SW480 (cell line): ENCODE data around the gene LDLR.
"Not testable (repeated sequence)": the region's sequence is repeated elsewhere in the genome, so short reads cannot be mapped to it uniquely, and the experiment has no call there.

Experiments used
- DNase-seq: peaks from one replicate; pipeline ENCODE4 v3.0.0-alpha.2; 2016; ENCODE audit warnings: low spot score

The LDLR gene

GRCh38 chr19:11106477-11106876 lies 17.2 kb downstream of the LDLR start:
- DNase-seq = no peak

- DNase-seq = no peak
Observed at GRCh38 chr19:11108746-11109145, 19.5 kb downstream of the LDLR start.

- DNase-seq = no peak
Observed at GRCh38 chr19:11111117-11111770, 22.0 kb downstream of the LDLR start.

DNA sequence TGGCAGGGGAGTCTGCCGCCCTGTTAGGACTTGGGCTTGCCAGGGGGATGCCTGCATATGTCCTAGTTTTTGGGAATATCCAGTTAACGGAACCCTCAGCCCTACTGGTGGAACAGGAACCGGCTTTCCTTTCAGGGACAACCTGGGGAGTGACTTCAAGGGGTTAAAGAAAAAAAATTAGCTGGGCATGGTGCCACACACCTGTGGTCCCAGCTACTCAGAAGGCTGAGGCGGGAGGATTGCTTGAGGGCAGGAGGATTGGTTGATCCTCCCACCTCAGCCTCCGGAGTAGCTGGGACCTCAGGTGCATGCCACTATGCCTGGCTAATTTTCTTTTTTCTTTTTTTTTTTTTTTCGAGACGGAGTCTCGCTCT lies 22.5 kb downstream of the LDLR start:
- DNase-seq = no peak

DNA sequence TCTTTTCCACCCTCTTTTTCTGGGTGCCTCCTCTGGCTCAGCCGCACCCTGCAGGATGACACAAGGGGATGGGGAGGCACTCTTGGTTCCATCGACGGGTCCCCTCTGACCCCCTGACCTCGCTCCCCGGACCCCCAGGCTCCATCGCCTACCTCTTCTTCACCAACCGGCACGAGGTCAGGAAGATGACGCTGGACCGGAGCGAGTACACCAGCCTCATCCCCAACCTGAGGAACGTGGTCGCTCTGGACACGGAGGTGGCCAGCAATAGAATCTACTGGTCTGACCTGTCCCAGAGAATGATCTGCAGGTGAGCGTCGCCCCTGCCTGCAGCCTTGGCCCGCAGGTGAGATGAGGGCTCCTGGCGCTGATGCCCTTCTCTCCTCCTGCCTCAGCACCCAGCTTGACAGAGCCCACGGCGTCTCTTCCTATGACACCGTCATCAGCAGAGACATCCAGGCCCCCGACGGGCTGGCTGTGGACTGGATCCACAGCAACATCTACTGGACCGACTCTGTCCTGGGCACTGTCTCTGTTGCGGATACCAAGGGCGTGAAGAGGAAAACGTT lies 24.0 kb downstream of the LDLR start:
- DNase-seq = no peak

GRCh38 chr19:11115042-11115441 lies 25.8 kb downstream of the LDLR start:
- no peak for DNase-seq

DNA sequence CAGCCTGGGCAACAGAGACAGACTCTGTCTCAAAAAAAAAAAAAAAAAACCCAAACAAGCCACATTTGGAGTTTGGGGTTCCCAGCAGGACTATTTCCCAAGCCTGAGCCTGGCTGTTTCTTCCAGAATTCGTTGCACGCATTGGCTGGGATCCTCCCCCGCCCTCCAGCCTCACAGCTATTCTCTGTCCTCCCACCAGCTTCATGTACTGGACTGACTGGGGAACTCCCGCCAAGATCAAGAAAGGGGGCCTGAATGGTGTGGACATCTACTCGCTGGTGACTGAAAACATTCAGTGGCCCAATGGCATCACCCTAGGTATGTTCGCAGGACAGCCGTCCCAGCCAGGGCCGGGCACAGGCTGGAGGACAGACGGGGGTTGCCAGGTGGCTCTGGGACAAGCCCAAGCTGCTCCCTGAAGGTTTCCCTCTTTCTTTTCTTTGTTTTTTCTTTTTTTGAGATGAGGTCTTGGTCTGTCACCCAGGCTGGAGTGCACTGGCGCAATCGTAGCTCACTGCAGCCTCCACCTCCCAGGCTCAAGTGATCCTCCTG lies 26.7 kb downstream of the LDLR start:
- no peak for DNase-seq

DNA sequence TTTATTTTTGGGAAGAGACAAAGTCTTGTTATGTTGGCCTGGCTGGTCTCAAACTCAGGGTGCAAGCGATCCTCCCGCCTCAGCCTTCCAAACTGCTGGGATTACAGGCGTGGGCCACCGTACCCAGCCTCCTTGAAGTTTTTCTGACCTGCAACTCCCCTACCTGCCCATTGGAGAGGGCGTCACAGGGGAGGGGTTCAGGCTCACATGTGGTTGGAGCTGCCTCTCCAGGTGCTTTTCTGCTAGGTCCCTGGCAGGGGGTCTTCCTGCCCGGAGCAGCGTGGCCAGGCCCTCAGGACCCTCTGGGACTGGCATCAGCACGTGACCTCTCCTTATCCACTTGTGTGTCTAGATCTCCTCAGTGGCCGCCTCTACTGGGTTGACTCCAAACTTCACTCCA lies 27.2 kb downstream of the LDLR start:
- DNase-seq = no peak

- DNase-seq = not testable (repeated sequence)
Observed at GRCh38 chr19:11121963-11122362, 32.7 kb downstream of the LDLR start.

DNA sequence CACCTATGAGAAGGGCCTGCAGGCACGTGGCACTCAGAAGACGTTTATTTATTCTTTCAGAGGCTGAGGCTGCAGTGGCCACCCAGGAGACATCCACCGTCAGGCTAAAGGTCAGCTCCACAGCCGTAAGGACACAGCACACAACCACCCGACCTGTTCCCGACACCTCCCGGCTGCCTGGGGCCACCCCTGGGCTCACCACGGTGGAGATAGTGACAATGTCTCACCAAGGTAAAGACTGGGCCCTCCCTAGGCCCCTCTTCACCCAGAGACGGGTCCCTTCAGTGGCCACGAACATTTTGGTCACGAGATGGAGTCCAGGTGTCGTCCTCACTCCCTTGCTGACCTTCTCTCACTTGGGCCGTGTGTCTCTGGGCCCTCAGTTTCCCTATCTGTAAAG lies 33.9 kb downstream of the LDLR start:
- no peak for DNase-seq

DNA sequence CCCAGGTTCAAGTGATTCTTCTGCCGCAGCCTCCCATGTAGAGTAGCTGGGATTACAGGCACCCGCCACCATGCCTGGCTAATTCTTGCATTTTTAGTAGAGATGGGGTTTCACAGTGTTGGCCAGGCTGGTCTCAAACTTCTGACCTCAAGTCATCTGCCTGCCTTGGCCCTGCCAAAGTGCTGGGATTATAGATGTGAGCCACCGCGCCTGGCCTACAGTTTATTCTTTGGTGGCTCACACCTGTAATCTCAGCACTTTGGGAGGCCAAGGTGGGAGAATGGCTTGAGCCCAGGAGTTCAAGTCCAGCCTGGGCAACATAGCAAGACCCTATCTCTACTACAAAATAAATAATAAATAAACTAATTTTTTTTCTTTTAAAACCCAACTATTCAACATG lies 34.9 kb downstream of the LDLR start:
- not testable (repeated sequence) for DNase-seq

- DNase-seq = peak; percentile 41
Observed at GRCh38 chr19:11125994-11126685, 36.9 kb downstream of the LDLR start.

GRCh38 chr19:11127905-11128304 lies 38.6 kb downstream of the LDLR start:
- no peak for DNase-seq

DNA sequence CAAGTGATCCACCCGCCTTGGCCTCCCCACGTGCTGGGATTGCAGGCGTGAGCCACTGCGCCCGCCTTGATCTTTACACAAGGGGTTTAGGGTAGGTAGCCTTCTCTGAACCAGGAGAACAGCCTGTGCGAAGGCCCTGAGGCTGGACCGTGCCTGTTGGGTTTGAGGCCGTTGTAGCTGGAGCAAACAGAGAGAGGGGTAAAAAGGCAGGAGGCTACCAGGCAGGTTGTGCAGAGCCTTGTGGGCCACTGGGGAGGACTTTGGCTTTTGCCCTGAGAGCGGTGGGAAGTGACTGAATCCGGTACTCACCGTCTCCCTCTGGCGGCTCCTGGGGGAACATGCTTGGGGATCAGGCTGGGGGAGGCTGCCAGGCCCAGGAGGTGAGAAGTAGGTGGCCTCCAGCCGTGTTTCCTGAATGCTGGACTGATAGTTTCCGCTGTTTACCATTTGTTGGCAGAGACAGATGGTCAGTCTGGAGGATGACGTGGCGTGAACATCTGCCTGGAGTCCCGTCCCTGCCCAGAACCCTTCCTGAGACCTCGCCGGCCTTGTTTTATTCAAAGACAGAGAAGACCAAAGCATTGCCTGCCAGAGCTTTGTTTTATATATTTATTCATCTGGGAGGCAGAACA lies 41.7 kb downstream of the LDLR start:
- peak; percentile 76 for DNase-seq

DNA sequence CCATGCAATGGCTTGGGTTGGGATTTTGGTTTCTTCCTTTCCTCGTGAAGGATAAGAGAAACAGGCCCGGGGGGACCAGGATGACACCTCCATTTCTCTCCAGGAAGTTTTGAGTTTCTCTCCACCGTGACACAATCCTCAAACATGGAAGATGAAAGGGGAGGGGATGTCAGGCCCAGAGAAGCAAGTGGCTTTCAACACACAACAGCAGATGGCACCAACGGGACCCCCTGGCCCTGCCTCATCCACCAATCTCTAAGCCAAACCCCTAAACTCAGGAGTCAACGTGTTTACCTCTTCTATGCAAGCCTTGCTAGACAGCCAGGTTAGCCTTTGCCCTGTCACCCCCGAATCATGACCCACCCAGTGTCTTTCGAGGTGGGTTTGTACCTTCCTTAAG lies 42.2 kb downstream of the LDLR start:
- no peak for DNase-seq

- DNase-seq = no peak
Observed at GRCh38 chr19:11136400-11137101, 47.3 kb downstream of the LDLR start.

DNA sequence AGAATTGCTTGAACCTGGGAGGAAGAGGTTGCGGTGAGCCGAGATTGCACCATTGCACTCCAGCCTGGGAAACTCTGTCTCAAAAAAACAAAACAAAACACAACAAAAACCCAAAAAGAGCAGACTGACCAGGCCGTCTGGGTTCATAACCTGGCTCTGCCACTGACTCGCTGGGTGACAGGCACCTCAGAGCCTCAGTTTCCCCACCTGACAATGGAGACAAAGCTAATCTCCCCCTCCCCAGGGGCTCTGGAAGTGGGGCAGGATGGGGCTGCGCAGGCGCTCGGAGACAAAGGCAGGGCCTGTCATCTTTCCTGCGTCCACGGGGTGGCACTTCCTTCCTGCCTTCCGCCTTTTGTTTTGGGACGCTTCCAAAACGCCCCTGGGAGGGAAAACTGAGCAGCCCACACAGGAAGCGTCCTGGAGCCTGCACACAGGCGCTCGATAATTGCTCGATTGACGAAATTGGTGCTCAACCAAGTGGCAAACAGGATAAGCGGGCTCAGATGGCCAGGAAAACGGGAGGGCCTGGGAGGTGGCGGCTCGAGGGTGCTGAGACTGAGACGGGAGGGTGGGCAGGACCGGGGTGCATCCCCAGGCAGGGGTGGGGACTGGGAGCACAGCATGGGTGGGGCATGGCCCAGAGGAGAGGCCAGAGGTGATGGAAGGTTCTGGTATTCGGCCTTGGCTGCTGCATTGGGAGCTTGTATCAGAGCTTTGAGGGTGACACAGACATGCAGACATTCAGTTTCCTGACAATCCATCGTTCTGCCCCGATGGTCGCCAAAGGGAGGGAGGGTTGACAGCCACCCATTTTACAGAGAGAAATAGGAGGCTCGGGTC lies 48.5 kb downstream of the LDLR start:
- peak; percentile 87 for DNase-seq

DNA sequence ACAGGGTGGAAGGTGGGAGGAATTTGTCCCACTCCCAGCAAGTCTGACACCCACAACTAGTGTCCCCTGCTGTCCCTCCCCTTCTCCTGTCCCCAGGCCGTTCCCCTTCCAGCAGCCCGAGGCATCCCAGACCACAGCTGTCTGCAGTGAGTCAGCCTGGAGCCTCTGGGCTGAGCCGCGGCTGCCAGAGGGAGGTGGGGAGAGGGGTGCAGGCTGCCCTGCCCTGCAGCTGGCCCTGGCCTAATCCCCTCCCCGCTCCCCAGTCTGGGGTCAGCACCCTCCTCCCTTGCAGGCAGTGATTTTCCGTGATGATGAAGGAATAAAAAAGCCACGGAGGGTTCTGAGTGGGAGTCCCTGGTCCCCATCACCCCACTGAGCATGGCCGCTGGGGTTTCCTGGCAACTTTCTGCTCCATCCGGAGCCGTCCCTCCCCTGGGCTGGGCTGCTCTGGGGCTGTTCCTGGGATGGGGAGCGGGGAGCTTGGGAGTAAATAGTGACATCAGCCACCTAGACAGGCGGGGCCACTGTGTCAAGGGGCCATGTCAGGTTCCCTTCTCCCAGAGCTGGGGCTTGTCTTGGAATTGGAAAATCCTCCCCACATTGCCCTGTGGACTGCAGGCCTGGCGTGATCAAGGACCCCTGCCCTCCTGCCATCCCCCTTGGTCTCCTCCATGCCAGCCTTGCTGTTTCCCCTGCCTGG lies 49.5 kb downstream of the LDLR start:
- DNase-seq = peak; percentile 90

DNA sequence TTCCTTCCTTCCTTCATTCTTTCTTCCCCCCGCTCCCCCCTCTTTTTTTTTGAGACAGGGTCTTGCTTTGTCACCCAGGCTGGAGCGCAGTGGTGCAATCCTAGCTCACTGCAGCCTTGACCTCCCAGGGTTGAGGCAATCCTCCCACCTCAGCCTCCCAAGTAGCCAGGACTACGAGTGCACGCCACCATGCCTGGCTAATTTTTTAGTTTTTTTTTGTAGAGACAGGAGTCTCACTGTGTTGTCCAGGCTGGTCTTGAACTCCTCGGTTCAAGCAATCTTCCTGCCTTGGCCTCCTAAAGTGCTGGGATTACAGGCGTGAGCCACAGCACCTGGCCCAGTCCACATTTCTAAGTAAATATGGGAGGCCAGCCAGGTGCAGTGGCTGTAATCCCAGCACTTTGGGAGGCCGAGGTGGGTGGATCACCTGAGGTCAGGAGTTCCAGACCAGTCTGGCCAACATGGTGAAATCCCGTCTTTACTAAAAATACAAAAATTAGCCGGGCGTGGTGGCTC lies 50.8 kb downstream of the LDLR start:
- not testable (repeated sequence) for DNase-seq

- no peak for DNase-seq
Observed at GRCh38 chr19:11140896-11141295, 51.6 kb downstream of the LDLR start.
